GM12801 (cell line): ENCODE measurements around the gene PROCA1.

Experiments used
- TF ChIP-seq, protein P1 (sequence below): IDR thresholded peaks from one replicate; pipeline ENCODE4 v1.5.1; 2011; ENCODE audit warnings: control low read depth; ENCODE audit not compliant: insufficient read length; ENCODE audit errors: extremely low read depth

The PROCA1 gene

DNA sequence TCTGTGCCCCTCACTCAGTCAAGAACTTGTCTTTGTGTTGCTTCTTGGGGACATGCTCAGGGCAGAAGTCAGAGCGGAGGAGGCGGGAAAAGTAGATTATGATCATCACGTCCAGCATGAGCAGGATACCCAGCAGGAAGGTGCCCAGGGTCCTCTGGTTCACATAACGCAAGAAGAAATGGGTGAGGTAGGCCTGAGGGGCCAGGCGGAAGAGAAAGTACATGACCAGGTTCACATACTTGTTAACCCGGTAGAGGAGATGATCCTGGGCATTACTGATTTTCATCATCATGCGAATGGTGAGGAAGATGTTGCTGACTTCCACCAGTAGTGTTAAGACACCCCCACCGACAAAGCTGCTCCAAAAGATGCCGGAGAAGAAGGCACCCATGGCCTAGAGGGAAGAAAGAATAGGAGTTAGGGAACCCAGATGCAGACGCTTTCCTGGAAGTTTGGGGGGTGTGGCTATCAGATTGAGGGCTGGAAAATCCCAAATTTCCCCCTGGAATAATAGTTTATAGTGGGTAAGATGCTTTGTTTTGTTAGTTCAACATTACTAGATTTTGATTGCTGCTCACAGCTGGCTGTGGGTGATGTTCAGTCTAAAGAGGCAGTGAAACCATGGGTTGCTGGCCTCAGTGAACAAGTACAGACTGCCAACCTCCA, 12.9 kb upstream of the PROCA1 start:
- TF ChIP-seq, protein P1, sequence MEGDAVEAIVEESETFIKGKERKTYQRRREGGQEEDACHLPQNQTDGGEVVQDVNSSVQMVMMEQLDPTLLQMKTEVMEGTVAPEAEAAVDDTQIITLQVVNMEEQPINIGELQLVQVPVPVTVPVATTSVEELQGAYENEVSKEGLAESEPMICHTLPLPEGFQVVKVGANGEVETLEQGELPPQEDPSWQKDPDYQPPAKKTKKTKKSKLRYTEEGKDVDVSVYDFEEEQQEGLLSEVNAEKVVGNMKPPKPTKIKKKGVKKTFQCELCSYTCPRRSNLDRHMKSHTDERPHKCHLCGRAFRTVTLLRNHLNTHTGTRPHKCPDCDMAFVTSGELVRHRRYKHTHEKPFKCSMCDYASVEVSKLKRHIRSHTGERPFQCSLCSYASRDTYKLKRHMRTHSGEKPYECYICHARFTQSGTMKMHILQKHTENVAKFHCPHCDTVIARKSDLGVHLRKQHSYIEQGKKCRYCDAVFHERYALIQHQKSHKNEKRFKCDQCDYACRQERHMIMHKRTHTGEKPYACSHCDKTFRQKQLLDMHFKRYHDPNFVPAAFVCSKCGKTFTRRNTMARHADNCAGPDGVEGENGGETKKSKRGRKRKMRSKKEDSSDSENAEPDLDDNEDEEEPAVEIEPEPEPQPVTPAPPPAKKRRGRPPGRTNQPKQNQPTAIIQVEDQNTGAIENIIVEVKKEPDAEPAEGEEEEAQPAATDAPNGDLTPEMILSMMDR, result no peak

DNA sequence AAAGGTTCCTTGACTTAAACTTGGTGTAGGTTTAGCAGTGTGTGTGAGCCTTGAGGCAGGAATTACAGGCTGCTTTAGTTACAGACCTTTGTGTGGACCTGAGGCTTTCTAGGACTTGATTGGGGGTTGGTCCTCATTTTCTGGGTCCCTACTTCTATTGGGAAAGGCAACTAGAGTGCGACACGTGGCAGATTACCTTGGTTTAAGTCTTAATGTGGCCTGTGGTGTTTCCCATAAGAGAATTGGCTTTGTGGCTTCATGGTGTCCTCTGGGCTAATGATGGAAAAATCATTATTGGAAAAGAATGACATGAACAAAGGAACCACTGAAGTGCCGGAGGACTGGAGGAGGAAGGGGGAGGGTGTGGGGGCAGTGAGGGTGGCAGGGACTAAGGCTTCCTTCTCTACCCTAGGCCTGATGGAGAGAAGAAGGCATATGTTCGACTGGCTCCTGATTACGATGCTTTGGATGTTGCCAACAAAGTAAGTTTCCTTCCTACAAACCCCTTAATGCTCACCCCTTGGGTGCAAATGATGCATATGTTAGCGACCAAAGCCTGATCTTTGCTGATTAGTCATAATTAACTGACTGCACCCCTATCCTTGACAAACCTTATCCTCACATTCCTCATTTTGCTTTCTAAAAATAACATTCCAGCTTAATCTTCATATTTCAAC, 11.6 kb upstream of the PROCA1 start:
- TF ChIP-seq, protein P1, result no peak

DNA sequence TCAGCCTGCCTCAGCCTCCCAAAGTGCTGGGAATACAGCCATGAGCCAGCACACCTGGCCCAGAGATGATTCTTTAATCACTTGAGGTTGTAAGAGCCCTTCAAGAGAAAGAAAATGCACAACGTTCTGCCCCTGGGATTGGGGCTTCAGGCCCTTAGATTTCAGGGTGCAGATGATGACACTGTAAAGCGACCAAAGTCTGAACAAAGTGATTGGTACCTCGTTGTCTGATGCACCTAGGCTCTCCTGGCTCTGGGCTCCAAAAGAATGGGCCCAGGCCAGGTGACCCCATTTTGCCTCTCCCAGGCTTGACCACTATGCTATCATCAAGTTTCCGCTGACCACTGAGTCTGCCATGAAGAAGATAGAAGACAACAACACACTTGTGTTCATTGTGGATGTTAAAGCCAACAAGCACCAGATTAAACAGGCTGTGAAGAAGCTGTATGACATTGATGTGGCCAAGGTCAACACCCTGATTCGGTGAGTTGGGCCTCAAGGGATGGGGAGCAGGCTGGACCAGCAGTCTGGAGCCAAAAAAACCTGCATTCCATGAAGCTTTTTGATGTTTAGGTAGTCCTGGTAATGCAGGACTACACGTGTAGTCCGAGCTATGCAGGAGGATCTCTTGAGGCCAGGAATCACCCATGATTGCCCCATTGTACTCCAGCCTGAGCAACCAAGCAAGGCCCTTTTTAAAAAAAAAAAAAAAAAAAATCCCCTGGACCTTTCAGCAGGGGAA, 10.9 kb upstream of the PROCA1 start:
- TF ChIP-seq, protein P1, result no peak

DNA sequence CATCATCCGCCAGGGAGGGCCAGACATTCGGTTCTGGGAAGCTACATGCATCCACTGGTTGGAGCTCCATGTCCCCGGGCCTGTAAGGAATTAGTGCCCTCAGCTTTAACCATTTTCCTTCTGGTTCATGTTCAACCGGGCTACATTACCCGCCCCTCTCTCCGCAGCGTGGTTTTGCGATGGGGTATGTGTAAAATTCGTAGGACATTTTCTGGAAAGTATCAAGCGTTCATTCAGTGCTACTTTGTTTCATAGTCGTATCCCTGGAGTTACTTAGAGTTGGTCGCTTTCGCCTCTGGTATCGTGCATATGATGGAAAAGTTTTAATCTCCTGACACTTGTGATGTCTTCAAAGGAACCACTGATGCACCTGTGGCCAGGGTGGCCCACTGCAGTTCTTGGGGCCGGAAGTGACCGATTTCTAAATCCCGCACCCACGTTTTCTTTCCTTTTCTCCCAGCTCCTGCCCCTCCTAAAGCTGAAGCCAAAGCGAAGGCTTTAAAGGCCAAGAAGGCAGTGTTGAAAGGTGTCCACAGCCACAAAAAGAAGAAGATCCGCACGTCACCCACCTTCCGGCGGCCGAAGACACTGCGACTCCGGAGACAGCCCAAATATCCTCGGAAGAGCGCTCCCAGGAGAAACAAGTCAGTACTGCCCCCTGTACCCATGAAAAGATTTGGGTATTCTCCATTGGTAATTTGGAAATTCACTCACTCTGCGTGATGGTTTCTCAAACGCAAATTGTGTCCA, 8.7 kb upstream of the PROCA1 start:
- TF ChIP-seq, protein P1, result no peak

DNA sequence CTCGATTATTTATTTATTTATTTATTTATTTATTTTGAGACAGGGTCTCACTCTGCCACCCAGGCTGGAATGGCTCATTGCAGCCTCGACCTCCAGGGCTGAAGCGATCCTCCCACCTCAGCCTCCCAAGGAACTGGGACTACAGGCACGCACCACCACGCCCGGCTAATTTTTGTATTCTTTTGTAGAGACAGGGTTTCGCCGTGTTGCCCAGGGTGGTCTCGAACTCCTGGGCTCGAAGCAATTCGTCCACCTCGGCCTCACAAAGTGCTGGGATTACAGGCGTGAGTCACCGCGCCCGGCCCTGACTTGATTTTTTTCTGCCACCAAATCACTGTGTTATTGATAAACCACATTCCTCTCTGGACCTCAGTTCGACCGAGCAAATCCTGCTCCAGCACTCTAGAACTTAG, 7.3 kb upstream of the PROCA1 start:
- TF ChIP-seq, protein P1, result no peak

DNA sequence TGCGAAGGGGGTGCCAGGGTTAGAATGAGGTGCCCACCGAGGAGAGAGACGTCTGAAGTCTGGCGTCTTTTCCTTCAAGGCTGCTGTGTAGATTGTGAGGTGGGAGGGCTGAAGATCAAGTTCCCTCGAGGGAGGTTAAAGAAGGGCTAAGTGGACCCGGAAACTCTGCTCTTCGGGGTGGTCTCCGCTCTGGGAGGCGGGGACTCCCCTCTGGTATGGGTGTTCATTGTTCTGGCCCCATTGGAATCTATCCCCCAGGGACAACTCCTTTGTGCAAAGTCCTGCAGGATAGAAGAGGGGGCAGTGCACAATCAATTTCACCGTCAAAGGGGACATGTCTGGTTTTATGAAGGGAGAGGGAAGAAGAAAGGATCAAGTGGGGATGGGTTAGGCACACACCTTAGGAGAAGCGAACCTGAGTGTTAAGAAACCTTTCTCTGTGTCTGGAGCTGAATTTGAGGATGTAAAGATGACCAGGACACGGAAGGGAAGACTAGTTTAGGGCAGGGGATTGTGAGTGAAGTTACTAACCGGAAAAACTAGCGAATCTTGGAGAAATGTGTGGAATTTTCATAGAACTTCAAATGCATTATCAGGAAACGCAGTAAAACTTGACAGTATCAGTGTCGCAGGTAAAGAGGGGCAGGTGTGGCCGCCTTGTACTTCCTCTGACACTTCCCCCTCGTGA, 6.8 kb upstream of the PROCA1 start:
- TF ChIP-seq, protein P1, result no peak
